Measurements from ENCODE around the gene EIF5AL1.
"Not testable (repeated sequence)": the region's sequence is repeated elsewhere in the genome, so short reads cannot be mapped to it uniquely, and the experiment has no call there.

DNA sequence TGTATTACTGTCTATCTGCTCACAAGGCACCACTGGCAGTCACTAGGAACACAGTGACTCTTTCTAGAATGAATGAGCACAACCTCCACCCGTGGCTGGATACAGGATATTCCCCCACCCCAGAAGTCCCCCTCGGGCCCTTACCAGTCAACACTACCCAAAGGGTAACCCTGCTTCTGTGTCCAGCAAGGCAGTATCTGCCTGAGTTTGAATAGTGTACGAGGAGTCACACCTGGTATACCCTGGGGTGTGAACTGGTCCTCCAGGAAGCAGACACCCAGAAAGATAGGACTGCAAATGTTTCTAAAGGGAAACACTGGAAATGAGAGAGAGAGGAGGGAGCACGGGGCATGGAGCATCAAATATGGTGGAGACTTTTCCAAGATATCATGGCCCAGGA lies 8.5 kb upstream of the EIF5AL1 start:
- TF ChIP-seq ZNF384 (IDR thresholded peaks at IDR 0.05; ENCODE audit: borderline replicate concordance, low read depth, low read length); POLR2AphosphoS5 (IDR thresholded peaks at IDR 0.05; ENCODE audit: low read length); POLR2A (IDR thresholded peaks at IDR 0.05; ENCODE audit: low read depth, low read length); HCFC1 (IDR thresholded peaks at IDR 0.05; ENCODE audit: low read length); CBX5 (IDR thresholded peaks at IDR 0.05; ENCODE audit: low read depth): not testable (repeated sequence)
- TF ChIP-seq, protein P1, sequence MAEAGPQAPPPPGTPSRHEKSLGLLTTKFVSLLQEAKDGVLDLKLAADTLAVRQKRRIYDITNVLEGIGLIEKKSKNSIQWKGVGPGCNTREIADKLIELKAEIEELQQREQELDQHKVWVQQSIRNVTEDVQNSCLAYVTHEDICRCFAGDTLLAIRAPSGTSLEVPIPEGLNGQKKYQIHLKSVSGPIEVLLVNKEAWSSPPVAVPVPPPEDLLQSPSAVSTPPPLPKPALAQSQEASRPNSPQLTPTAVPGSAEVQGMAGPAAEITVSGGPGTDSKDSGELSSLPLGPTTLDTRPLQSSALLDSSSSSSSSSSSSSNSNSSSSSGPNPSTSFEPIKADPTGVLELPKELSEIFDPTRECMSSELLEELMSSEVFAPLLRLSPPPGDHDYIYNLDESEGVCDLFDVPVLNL (IDR thresholded peaks at IDR 0.05; ENCODE audit: low read depth, low read length), result not testable (repeated sequence)
- TF ChIP-seq, protein P2, sequence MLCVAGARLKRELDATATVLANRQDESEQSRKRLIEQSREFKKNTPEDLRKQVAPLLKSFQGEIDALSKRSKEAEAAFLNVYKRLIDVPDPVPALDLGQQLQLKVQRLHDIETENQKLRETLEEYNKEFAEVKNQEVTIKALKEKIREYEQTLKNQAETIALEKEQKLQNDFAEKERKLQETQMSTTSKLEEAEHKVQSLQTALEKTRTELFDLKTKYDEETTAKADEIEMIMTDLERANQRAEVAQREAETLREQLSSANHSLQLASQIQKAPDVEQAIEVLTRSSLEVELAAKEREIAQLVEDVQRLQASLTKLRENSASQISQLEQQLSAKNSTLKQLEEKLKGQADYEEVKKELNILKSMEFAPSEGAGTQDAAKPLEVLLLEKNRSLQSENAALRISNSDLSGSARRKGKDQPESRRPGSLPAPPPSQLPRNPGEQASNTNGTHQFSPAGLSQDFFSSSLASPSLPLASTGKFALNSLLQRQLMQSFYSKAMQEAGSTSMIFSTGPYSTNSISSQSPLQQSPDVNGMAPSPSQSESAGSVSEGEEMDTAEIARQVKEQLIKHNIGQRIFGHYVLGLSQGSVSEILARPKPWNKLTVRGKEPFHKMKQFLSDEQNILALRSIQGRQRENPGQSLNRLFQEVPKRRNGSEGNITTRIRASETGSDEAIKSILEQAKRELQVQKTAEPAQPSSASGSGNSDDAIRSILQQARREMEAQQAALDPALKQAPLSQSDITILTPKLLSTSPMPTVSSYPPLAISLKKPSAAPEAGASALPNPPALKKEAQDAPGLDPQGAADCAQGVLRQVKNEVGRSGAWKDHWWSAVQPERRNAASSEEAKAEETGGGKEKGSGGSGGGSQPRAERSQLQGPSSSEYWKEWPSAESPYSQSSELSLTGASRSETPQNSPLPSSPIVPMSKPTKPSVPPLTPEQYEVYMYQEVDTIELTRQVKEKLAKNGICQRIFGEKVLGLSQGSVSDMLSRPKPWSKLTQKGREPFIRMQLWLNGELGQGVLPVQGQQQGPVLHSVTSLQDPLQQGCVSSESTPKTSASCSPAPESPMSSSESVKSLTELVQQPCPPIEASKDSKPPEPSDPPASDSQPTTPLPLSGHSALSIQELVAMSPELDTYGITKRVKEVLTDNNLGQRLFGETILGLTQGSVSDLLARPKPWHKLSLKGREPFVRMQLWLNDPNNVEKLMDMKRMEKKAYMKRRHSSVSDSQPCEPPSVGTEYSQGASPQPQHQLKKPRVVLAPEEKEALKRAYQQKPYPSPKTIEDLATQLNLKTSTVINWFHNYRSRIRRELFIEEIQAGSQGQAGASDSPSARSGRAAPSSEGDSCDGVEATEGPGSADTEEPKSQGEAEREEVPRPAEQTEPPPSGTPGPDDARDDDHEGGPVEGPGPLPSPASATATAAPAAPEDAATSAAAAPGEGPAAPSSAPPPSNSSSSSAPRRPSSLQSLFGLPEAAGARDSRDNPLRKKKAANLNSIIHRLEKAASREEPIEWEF (IDR thresholded peaks at IDR 0.05; ENCODE audit: insufficient replicate concordance, low read depth, low read length), result not testable (repeated sequence)
- TF ChIP-seq, protein P3, sequence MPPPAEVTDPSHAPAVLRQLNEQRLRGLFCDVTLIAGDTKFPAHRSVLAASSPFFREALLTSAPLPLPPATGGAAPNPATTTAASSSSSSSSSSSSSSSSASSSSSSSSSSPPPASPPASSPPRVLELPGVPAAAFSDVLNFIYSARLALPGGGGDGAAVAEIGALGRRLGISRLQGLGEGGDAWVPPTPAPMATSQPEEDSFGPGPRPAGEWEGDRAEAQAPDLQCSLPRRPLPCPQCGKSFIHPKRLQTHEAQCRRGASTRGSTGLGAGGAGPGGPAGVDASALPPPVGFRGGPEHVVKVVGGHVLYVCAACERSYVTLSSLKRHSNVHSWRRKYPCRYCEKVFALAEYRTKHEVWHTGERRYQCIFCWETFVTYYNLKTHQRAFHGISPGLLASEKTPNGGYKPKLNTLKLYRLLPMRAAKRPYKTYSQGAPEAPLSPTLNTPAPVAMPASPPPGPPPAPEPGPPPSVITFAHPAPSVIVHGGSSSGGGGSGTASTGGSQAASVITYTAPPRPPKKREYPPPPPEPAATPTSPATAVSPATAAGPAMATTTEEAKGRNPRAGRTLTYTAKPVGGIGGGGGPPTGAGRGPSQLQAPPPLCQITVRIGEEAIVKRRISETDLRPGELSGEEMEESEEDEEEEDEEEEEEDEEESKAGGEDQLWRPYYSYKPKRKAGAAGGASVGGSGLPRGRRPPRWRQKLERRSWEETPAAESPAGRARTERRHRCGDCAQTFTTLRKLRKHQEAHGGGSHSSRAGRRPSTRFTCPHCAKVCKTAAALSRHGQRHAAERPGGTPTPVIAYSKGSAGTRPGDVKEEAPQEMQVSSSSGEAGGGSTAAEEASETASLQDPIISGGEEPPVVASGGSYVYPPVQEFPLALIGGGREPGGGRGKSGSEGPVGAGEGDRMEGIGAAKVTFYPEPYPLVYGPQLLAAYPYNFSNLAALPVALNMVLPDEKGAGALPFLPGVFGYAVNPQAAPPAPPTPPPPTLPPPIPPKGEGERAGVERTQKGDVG (CRISPR knock-in tag; IDR thresholded peaks at IDR 0.05), result not testable (repeated sequence)
- TF ChIP-seq, protein P4, sequence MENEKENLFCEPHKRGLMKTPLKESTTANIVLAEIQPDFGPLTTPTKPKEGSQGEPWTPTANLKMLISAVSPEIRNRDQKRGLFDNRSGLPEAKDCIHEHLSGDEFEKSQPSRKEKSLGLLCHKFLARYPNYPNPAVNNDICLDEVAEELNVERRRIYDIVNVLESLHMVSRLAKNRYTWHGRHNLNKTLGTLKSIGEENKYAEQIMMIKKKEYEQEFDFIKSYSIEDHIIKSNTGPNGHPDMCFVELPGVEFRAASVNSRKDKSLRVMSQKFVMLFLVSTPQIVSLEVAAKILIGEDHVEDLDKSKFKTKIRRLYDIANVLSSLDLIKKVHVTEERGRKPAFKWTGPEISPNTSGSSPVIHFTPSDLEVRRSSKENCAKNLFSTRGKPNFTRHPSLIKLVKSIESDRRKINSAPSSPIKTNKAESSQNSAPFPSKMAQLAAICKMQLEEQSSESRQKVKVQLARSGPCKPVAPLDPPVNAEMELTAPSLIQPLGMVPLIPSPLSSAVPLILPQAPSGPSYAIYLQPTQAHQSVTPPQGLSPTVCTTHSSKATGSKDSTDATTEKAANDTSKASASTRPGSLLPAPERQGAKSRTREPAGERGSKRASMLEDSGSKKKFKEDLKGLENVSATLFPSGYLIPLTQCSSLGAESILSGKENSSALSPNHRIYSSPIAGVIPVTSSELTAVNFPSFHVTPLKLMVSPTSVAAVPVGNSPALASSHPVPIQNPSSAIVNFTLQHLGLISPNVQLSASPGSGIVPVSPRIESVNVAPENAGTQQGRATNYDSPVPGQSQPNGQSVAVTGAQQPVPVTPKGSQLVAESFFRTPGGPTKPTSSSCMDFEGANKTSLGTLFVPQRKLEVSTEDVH (IDR thresholded peaks at IDR 0.05; ENCODE audit: low read depth, partially characterized antibody), result not testable (repeated sequence)
